Hepatocyte (in vitro differentiated cells): ENCODE measurements around the gene DIRAS1.

Experiments
- EZH2 ChIP-seq: fragments of 200-600 bp; sonication (generic); IDR thresholded peaks from 2 replicates; pipeline ENCODE4 v1.6.1; 2016; ENCODE audit warnings: antibody characterized with exemption, mild to moderate bottlenecking, borderline replicate concordance
- TF ChIP-seq, protein P1 (sequence below): fragments of 200-600 bp; sonication (generic); IDR thresholded peaks from 2 replicates; pipeline ENCODE4 v1.5.1; 2016; ENCODE audit warnings: antibody characterized with exemption, mild to moderate bottlenecking; ENCODE audit not compliant: poor library complexity

GRCh38 chr19:2734589-2735288 lies 13.6 kb upstream of the DIRAS1 start:
- TF ChIP-seq, protein P1, sequence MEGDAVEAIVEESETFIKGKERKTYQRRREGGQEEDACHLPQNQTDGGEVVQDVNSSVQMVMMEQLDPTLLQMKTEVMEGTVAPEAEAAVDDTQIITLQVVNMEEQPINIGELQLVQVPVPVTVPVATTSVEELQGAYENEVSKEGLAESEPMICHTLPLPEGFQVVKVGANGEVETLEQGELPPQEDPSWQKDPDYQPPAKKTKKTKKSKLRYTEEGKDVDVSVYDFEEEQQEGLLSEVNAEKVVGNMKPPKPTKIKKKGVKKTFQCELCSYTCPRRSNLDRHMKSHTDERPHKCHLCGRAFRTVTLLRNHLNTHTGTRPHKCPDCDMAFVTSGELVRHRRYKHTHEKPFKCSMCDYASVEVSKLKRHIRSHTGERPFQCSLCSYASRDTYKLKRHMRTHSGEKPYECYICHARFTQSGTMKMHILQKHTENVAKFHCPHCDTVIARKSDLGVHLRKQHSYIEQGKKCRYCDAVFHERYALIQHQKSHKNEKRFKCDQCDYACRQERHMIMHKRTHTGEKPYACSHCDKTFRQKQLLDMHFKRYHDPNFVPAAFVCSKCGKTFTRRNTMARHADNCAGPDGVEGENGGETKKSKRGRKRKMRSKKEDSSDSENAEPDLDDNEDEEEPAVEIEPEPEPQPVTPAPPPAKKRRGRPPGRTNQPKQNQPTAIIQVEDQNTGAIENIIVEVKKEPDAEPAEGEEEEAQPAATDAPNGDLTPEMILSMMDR = no peak
- no peak for TF ChIP-seq EZH2
